Ecto neural progenitor cell (in vitro differentiated cells): ENCODE results near the gene PI4KA.
"Not testable (repeated sequence)": the region's sequence is repeated elsewhere in the genome, so short reads cannot be mapped to it uniquely, and the experiment has no call there.

Experiments used
- DNase-seq: peaks from one replicate; pipeline ENCODE4 v3.0.0-alpha.2; 2018; ENCODE audit warnings: low spot score

PI4KA gene

GRCh38 chr22:20748082-20748481 lies 110.5 kb downstream of the PI4KA start:
- no peak for DNase-seq

GRCh38 chr22:20747223-20747622 lies 111.4 kb downstream of the PI4KA start:
- DNase-seq, result no peak

GRCh38 chr22:20746431-20747189 lies 112.0 kb downstream of the PI4KA start:
- no peak for DNase-seq

DNA sequence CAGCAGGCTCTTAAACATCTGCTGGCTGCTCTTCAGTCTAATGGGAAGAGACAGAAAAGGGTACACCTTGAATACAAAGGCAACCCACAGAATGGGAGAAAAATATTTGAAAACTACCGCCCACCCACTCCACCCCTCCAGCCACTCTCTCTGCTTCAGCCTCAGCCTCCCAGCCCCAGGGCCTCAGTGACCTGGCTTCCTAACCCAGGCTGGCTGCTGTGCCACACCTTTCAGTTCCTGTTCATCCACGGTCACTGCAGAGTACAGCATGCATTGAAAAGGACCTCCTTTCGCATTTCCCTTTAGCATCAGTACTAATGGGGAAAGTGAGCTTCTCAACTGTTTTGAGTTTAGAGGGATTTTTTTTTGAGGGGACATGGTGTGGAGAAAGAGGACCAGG lies 113.5 kb downstream of the PI4KA start:
- no peak for DNase-seq

GRCh38 chr22:20744456-20744855 lies 114.2 kb downstream of the PI4KA start:
- DNase-seq, result no peak

GRCh38 chr22:20742764-20743163 lies 115.8 kb downstream of the PI4KA start:
- no peak for DNase-seq

- DNase-seq, result no peak
Measured at GRCh38 chr22:20741634-20742581, 116.7 kb downstream of the PI4KA start.

GRCh38 chr22:20741008-20741633 lies 117.5 kb downstream of the PI4KA start:
- DNase-seq, result no peak

DNA sequence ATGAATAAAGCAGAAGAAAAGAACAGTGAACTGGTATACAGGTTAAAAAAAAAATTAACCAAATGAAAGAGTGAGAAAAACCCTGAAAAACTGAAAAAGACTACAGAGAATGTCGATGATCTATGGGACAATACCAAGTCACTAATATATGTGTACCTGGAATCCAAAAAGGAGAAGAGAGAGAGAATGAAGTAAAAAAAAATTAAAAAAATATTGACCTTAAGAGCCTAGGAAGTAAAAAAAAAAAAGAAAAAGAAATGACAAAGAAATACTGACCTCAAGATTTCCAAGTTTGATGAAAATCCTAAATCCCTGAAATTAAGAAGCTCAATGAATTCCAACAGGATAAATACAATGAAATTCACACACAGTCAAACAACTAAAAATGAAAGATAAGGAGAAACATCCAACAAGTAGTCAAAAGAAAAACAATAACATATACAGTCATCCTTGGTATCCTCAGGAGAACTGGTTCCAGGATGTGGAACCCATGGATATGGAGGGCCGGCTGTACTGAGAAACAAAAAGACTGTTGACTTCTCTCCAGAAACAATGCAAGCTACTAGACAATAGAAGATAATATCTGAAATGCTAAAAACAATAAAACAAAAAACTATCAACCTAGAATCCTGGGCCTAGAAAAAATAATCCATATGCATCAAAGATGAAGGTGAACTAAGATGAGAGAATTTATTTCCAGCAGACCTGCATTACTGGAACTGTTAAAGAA lies 118.2 kb downstream of the PI4KA start:
- DNase-seq, result no peak

- DNase-seq, result no peak
Measured at GRCh38 chr22:20738394-20739089, 120.1 kb downstream of the PI4KA start.

- DNase-seq, result not testable (repeated sequence)
Measured at GRCh38 chr22:20736891-20737290, 121.7 kb downstream of the PI4KA start.

DNA sequence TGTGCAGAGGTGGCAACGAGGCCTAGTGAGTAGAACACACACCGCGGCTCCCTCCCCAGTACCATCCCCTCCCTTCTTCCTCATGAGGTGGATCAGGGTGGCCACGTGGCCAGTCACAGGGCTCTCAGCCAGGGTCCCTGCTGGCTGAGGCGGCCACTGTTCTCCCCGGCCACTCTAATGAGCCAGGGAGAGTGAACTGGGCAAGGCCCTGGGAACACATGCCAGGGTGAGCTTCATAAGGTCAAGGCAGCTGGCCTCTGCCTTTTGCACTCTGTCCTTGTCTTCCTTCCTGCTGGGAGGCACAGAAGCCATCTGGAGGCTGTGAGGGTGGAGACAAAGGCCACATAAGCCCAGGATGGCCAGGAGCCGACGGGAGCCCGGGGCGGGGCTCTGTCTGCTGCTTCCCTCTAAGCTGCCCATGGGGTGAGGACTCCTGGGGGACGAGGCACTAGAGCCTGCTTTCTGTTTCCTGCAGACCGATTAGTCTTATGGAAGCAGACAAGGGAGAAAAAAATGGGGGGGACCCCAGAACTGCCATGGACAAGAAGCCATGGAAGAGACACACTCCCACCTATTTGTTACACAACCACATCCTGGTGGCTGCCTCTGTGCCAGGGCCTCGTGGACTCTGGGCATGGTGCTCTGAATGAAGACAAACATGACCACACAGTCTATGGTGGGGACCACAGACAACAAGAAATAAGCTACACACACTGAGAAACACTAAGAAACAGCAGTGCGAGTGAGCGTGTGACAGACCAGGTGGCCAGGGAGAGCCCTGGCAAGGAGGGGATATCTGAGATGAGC lies 123.1 kb downstream of the PI4KA start:
- DNase-seq, result not testable (repeated sequence)

- not testable (repeated sequence) for DNase-seq
Measured at GRCh38 chr22:20732431-20732830, 126.2 kb downstream of the PI4KA start.

DNA sequence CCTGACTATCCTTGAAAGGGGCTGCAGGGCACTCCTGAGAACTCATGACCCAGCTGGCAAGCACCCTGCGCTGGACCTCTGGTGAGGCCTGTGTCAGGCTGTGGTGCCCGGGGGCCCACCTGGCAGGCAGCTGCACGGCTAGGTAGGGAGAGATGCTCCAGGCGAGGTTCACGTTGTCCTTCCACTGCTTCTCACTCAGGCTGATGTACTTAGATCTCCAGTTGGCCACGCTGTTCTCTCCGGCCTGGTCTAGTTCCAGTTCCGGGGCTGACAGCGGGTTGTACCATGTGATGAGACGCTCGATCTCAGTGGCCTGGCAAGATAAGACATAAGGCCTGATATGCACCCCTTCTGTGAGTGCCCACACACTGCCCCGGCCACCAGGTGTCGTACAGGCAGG lies 129.4 kb downstream of the PI4KA start:
- DNase-seq, result no peak

- no peak for DNase-seq
Measured at GRCh38 chr22:20728523-20729190, 130.0 kb downstream of the PI4KA start.

DNA sequence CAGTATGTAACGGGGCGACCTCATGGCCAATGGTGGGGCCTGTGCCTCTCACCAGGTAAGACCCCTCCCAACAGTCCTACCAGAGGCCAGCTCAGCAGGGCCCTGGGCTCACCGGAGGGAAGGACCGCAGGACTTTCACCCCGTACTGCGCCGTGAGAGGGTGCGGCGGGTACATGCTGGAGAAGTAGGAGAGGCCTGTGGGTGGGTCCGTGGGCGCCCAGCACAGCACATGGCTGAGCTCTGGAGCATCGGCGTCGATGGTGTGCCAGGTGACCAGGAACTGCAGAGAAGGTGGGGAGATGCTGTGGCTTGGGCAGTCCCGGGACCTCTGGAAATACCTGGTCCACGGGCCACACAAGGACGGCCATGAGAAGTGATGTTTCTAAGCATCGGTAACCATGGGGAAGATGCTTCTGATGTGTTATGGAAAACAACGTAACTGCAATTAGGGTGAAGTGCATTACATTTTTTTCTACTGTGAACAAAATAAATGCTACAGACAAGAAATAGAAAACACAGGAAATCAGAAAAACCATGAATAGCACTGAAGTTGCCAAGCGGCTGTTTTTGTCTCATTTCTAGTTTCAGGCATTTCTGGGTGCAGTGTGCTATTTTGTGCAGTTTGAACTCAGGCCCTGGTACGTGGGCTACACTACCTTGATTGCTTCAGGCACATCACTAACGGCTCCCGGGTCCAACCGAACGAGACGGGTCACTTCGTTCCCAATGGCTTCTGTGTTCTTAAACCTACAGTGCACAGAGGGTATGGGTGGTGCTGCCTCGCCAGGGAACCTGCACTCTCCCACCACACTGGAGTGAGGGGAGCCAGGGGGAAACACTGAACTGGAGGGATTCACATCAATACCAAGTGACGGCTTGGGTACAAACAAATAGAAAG lies 131.2 kb downstream of the PI4KA start:
- DNase-seq, result no peak

- no peak for DNase-seq
Measured at GRCh38 chr22:20725987-20726558, 132.5 kb downstream of the PI4KA start.

DNA sequence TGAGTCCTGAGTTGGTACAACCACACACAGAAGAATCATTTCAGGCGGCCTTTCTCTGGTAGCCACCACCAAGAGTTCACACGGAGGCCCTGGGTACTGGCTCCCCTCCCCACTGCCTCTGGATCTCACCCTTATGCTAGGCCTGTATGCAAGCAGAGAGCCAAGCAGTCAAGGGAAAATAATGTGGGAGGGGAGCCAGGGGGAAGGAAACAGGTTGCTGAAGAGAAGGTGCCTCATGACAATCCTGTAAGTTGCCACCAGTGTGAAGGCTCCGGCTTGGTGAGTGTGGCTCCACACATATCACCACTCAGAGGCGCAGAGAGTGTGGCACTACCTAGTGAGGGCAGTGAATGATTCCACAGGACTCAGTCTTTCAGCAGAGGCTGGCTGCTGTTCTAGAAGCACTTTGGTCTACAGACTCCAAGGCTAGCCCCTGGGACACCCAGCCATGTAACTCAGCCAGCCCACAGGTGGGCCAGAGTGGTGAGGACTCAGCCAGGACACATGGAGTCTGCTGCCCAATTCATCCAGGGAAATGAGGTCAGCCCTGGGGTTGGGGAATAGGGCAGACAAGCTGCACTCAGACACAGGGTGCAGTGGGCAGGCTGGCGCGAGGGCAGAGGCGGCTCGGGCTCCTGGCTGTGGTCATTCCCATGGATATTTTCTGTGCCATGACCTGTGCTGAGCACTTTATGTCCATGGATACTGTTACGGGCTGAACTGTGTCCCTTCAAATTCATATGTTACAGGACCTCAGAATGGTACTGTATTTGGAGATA lies 133.7 kb downstream of the PI4KA start:
- DNase-seq, result no peak
